H1 (cell line): ENCODE results near the gene ZNF565. TPM values are rescaled to one million over a fixed set of nuclear protein-coding genes. Genes with fewer than 3 reads are reported as not detected.

Experiments used
- CTCF ChIA-PET: fragments of 300-600 bp; sonication (Branson Sonifier 250); formaldehyde crosslinking; loops from one replicate; lab custom pipeline; 2021; ENCODE audit not compliant: partially characterized antibody; lab: Charles Lee
- POLR2A ChIA-PET: fragments of 300-600 bp; sonication (Branson Sonifier 250); formaldehyde crosslinking; loops from one replicate; lab custom pipeline; 2021; ENCODE audit warnings: inconsistent platforms; ENCODE audit not compliant: partially characterized antibody; lab: Charles Lee
- DNase-seq, 2 experiments: peaks; one replicate each; pipeline versions ENCODE4 v3.0.0 to v3.0.0-alpha.2; 2010 to 2022; ENCODE audit warnings: low spot score in 2 of 2, low read depth in 1 of 2, mixed read lengths in 1 of 2
- FAIRE-seq: peaks from 2 replicates; lab custom pipeline; 2011; peaks lifted over from hg19 to GRCh38; lab: Jason Lieb, UNC
- H2AFZ ChIP-seq: 2 replicates; pipeline ENCODE4 v1.8.1; 2012; ENCODE audit warnings: low read length, inconsistent platforms
- H2AK5ac ChIP-seq: 2 replicates; pipeline ENCODE4 v1.6.1; 2013; ENCODE audit warnings: low read depth, low read length
- H2BK120ac ChIP-seq: replicated peaks from 2 replicates; pipeline ENCODE3; 2013; ENCODE audit warnings: low read depth, low read length, inconsistent platforms
- H2BK12ac ChIP-seq: 2 replicates; pipeline ENCODE4 v1.6.1; 2013; ENCODE audit warnings: low read depth, low read length
- H2BK15ac ChIP-seq: 2 replicates; pipeline ENCODE4 v1.6.1; 2013; ENCODE audit warnings: low read length
- H2BK20ac ChIP-seq: 2 replicates; pipeline ENCODE4 v1.6.1; 2013; ENCODE audit warnings: low read length
- H2BK5ac ChIP-seq: 2 replicates; pipeline ENCODE4 v1.6.1; 2013; ENCODE audit warnings: low read depth, low read length
- H3K14ac ChIP-seq: 2 replicates; pipeline ENCODE4 v1.6.1; 2013; ENCODE audit warnings: inconsistent platforms; ENCODE audit not compliant: insufficient read length
- H3K18ac ChIP-seq: 2 replicates; pipeline ENCODE4 v1.6.1; 2013; ENCODE audit warnings: low read length; ENCODE audit errors: extremely low read depth
- H3K23ac ChIP-seq: 2 replicates; pipeline ENCODE4 v1.6.1; 2013; ENCODE audit warnings: inconsistent platforms; ENCODE audit not compliant: insufficient read length
- H3K23me2 ChIP-seq: 2 replicates; pipeline ENCODE4 v1.6.1; 2013; ENCODE audit warnings: low read depth, low read length
- H3K27ac ChIP-seq: 2 replicates; pipeline ENCODE4 v1.6.1; 2011; ENCODE audit warnings: low read depth, low read length, inconsistent platforms
- H3K27me3 ChIP-seq, 4 experiments: replicated peaks in 1 of 4; 1 replicate in 1 of 4; 2 replicates in 3 of 4; pipeline versions ENCODE4 v1.6.1 to v1.8.1; 2011 to 2013; ENCODE audit warnings: low read length in 3 of 4, mild to moderate bottlenecking in 3 of 4, inconsistent platforms in 2 of 4, mixed read lengths in 2 of 4, moderate library complexity in 1 of 4; ENCODE audit not compliant: control insufficient read depth in 3 of 4, insufficient read depth in 3 of 4; ENCODE audit errors: extremely low read depth in 1 of 4
- H3K36me3 ChIP-seq, 4 experiments: 2 replicates each; pipeline versions ENCODE4 v1.6.1 to v1.8.1; 2011 to 2013; ENCODE audit warnings: mild to moderate bottlenecking in 4 of 4, low read length in 3 of 4, moderate library complexity in 2 of 4, control low read depth in 1 of 4, inconsistent platforms in 1 of 4; ENCODE audit not compliant: insufficient read depth in 4 of 4, control insufficient read depth in 2 of 4
- H3K4ac ChIP-seq: replicated peaks from 2 replicates; pipeline ENCODE3; 2013; ENCODE audit warnings: low read length, low read depth, mixed read lengths, inconsistent platforms; ENCODE audit not compliant: insufficient read length
- H3K4me1 ChIP-seq, 4 experiments: replicated peaks in 1 of 4; 1 replicate in 1 of 4; 2 replicates in 3 of 4; pipeline versions ENCODE4 v1.6.1 to v1.8.1; 2011 to 2013; ENCODE audit warnings: low read length in 3 of 4, inconsistent platforms in 2 of 4, mixed read lengths in 1 of 4; ENCODE audit not compliant: insufficient read depth in 4 of 4, control insufficient read depth in 3 of 4
- H3K4me2 ChIP-seq, 2 experiments: 2 replicates each; pipeline versions ENCODE4 v1.6.1 to v1.8.1; 2011 to 2013; ENCODE audit warnings: low read depth in 2 of 2, low read length in 2 of 2, control low read depth in 1 of 2, inconsistent platforms in 1 of 2, mild to moderate bottlenecking in 1 of 2; ENCODE audit not compliant: insufficient read depth in 1 of 2
- H3K4me3 ChIP-seq, 4 experiments: fragments of 200-600, 300-600 bp in 1 of 4; sonication (generic), shearing (Covaris generic), sonication (Bioruptor Twin) in 1 of 4; 2 replicates each; pipeline versions ENCODE4 v1.5.1 to v1.8.1; 2011 to 2016; ENCODE audit warnings: low read length in 4 of 4, low read depth in 3 of 4, control low read depth in 2 of 4, inconsistent platforms in 2 of 4, mild to moderate bottlenecking in 2 of 4, mixed read lengths in 1 of 4, moderate library complexity in 1 of 4; ENCODE audit not compliant: insufficient read depth in 2 of 4; ENCODE audit errors: extremely low read depth in 1 of 4
- H3K56ac ChIP-seq: replicated peaks from 2 replicates; pipeline ENCODE3; 2013; ENCODE audit warnings: low read depth, mild to moderate bottlenecking, mixed read lengths, low read length, inconsistent platforms; ENCODE audit not compliant: insufficient read length
- H3K79me1 ChIP-seq: 2 replicates; pipeline ENCODE4 v1.6.1; 2013; ENCODE audit warnings: low read depth, low read length, control low read depth
- H3K79me2 ChIP-seq, 2 experiments: 2 replicates each; pipeline versions ENCODE4 v1.6.1 to v1.8.1; 2012 to 2013; ENCODE audit warnings: low read length in 2 of 2, mild to moderate bottlenecking in 2 of 2, inconsistent platforms in 1 of 2; ENCODE audit not compliant: insufficient read depth in 2 of 2, control insufficient read depth in 1 of 2
- H3K9ac ChIP-seq, 4 experiments: replicated peaks in 1 of 4; 1 replicate in 1 of 4; 2 replicates in 3 of 4; pipeline versions ENCODE4 v1.6.1 to v1.8.1; 2011 to 2013; ENCODE audit warnings: low read depth in 3 of 4, low read length in 3 of 4, control low read depth in 2 of 4, mild to moderate bottlenecking in 2 of 4, moderate library complexity in 2 of 4, inconsistent platforms in 1 of 4; ENCODE audit errors: extremely low read depth in 1 of 4
- H3K9me3 ChIP-seq, 2 experiments: 2 replicates each; pipeline versions ENCODE4 v1.6.1 to v1.8.1; 2012 to 2013; ENCODE audit warnings: mild to moderate bottlenecking in 2 of 2, moderate library complexity in 2 of 2, control low read depth in 1 of 2, inconsistent platforms in 1 of 2, low read depth in 1 of 2, low read length in 1 of 2, mixed read lengths in 1 of 2; ENCODE audit not compliant: insufficient read depth in 2 of 2
- H4K20me1 ChIP-seq, 2 experiments: replicated peaks in 1 of 2; 2 replicates each; pipeline versions ENCODE3 to v1.8.1; 2011 to 2013; ENCODE audit warnings: inconsistent platforms in 2 of 2, low read length in 2 of 2, mild to moderate bottlenecking in 1 of 2; ENCODE audit not compliant: insufficient read depth in 2 of 2, control insufficient read depth in 1 of 2
- H4K5ac ChIP-seq: 2 replicates; pipeline ENCODE4 v1.6.1; 2013; ENCODE audit warnings: low read length, low read depth, mixed read lengths, inconsistent platforms; ENCODE audit not compliant: insufficient read length
- H4K8ac ChIP-seq: 2 replicates; pipeline ENCODE4 v1.8.0; 2013; ENCODE audit warnings: mild to moderate bottlenecking, moderate library complexity, low read length, inconsistent platforms; ENCODE audit not compliant: insufficient read depth; ENCODE audit errors: extremely low read depth
- H4K91ac ChIP-seq: replicated peaks from 2 replicates; pipeline ENCODE3; 2013; ENCODE audit warnings: low read length, mixed read lengths, inconsistent platforms; ENCODE audit not compliant: insufficient read length
- BCL11A ChIP-seq, 2 experiments: IDR thresholded peaks; one replicate each; pipeline ENCODE4 v1.6.1; 2011; ENCODE audit warnings: low read depth in 2 of 2, low read length in 2 of 2, mild to moderate bottlenecking in 2 of 2
- EGR1 ChIP-seq: IDR thresholded peaks from 2 replicates; pipeline ENCODE4 v1.6.1; 2011; ENCODE audit warnings: low read depth, low read length, borderline replicate concordance
- EP300 ChIP-seq, 2 experiments: IDR thresholded peaks; 1 replicate in 1 of 2; 2 replicates in 1 of 2; pipeline ENCODE4 v1.6.1; 2011 to 2012; ENCODE audit warnings: low read depth in 2 of 2, low read length in 2 of 2, mild to moderate bottlenecking in 2 of 2, borderline replicate concordance in 1 of 2, inconsistent platforms in 1 of 2, moderate library complexity in 1 of 2
- JUND ChIP-seq: IDR thresholded peaks from 2 replicates; pipeline ENCODE4 v1.6.1; 2011; ENCODE audit warnings: mild to moderate bottlenecking, improper control_type of control experiment, low read length
- KDM1A ChIP-seq: fragments of 200-600, 300-600 bp; sonication (generic); IDR thresholded peaks from 2 replicates; pipeline ENCODE4 v1.7.1; 2016; ENCODE audit warnings: mild to moderate bottlenecking, low read length, borderline replicate concordance
- PHF8 ChIP-seq: fragments of 200-600 bp; sonication (generic); conservative IDR thresholded peaks from 2 replicates; pipeline ENCODE4 v1.7.1; 2012; ENCODE audit warnings: low read depth, mild to moderate bottlenecking, inconsistent platforms, low read length, moderate library complexity
- RAD21 ChIP-seq, 2 experiments: IDR thresholded peaks in 1 of 2; conservative IDR thresholded peaks in 1 of 2; 2 replicates each; pipeline ENCODE4 v1.6.1; 2011; ENCODE audit warnings: low read depth in 2 of 2, low read length in 2 of 2, improper control_type of control experiment in 1 of 2, inconsistent platforms in 1 of 2, mild to moderate bottlenecking in 1 of 2, moderate library complexity in 1 of 2
- SIN3A ChIP-seq, 2 experiments: IDR thresholded peaks in 1 of 2; conservative IDR thresholded peaks in 1 of 2; 2 replicates each; pipeline ENCODE4 v1.6.1; 2011 to 2012; ENCODE audit warnings: low read length in 2 of 2, improper control_type of control experiment in 1 of 2, low read depth in 1 of 2, mild to moderate bottlenecking in 1 of 2
- SIX5 ChIP-seq: IDR thresholded peaks from 2 replicates; pipeline ENCODE4 v1.6.1; 2011; ENCODE audit warnings: mild to moderate bottlenecking, low read depth, low read length
- TBP ChIP-seq: IDR thresholded peaks from 2 replicates; pipeline ENCODE4 v1.6.1; 2011; ENCODE audit warnings: low read depth, low read length, improper control_type of control experiment
- TCF12 ChIP-seq: IDR thresholded peaks from 2 replicates; pipeline ENCODE4 v1.6.1; 2011; ENCODE audit warnings: low read depth, mild to moderate bottlenecking, low read length
- WGBS, 2 experiments: shearing (Covaris generic) in 1 of 2; methylation state at CpG; one replicate each; pipeline versions ENCODE4 v1.1.6 to v1.1.7; 2013 to 2015; ENCODE audit warnings: low lambda C conversion rate in 2 of 2, mixed read lengths in 2 of 2, inconsistent platforms in 1 of 2, low coverage in 1 of 2, missing lambda C conversion rate in 1 of 2; ENCODE audit not compliant: insufficient replicate concordance in 2 of 2, insufficient coverage in 1 of 2, insufficient read length in 1 of 2; ENCODE audit errors: extremely low coverage in 1 of 2, missing lambda C conversion rate in 1 of 2; 5-methylcytosine and 5-hydroxymethylcytosine counted together
- polyA plus RNA-seq, 7 experiments: library from polyadenylated mRNA; depleted of rRNA in 3 of 7; stranded (reverse) in 5 of 7; unstranded in 2 of 7; fragments of >200 nt in 5 of 7; fragments of 200-250 nt in 2 of 7; gene quantifications; 1 replicate in 5 of 7; 2 replicates in 1 of 7; 4 replicates in 1 of 7; pipeline versions ENCODE4 v1.2.1 to v1.2.3, GENCODE V29; 2011 to 2013; ENCODE audit warnings: missing spikeins in 2 of 7, mixed read lengths in 2 of 7
- total RNA-seq: library from RNA; stranded (reverse); fragmentation: NEBNext Ultra II Directional; extraction: Animal tissue kit (Norgen Biotek cat#: 25700); gene quantifications from 2 replicates; pipeline ENCODE4 v1.2.1, GENCODE V29; 2021
- TF ChIP-seq, protein P1 (sequence below): IDR thresholded peaks from 2 replicates; pipeline ENCODE4 v1.6.1; 2012; ENCODE audit warnings: low read length, inconsistent platforms

The ZNF565 gene
- total and polyA plus RNA-seq, 2 of the 8 experiments (the other 6 are each of a cell fraction or from before 2014, with no cell fraction given), result 0.89 to 3.1 TPM

DNA sequence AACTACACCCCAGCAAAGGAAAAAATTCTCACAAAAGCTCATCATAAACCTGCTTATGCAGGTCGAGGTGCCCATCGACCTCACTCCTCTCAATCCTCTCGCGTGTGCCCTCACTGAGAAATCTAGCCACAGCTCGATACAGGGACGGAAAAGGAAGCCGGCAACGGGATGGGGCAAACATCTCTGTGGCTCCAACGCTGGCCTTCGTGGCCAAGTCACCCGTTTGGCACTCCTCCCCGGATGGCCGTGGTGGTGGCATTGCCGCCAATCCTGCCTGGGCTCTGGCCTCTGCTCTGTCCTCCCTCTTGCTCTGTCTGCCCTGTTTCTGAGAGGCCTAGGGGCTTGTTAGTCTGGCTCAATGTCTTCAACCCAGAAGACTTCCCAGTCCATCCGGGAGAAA lies 41.6 kb upstream of the ZNF565 start:
- Histone ChIP-seq H3K9me3 (peaks cover 6 to 49% of the 10 kb centered on the region in 2 experiments), H2BK20ac (no peak overlapping the region), H2AK5ac (no peak overlapping the region), H3K23ac (no peak overlapping the region), H3K56ac (no peak overlapping the region), H2BK12ac (no peak overlapping the region), H2BK5ac (no peak overlapping the region), H4K91ac (no peak overlapping the region), H3K79me1 (no peaks in the 10 kb centered on the region), H2BK15ac (no peak overlapping the region), H3K14ac (no peak overlapping the region), H3K36me3 (peaks cover 0 to 2% (median 0%) of the 10 kb centered on the region in 4 experiments; a peak in 1 of 8 replicates), H3K9ac (no peak overlapping the region), H4K20me1 (no peaks in the 10 kb centered on the region), H3K4ac (no peak overlapping the region), H3K4me3 (no peak overlapping the region), H3K18ac (no peak overlapping the region), H2BK120ac (no peak overlapping the region), H4K8ac (no peak overlapping the region), H3K79me2 (no peaks in the 10 kb centered on the region), H3K27me3 (no peaks in the 10 kb centered on the region), H3K27ac (no peak overlapping the region), H3K4me1 (no peaks in the 10 kb centered on the region; a peak in 1 of 7 replicates), H4K5ac (no peak overlapping the region), H3K23me2 (no peaks in the 10 kb centered on the region), H3K4me2 (no peak overlapping the region), H2AFZ (no peak overlapping the region)
- CTCF ChIA-PET, result interaction anchor here (1.0 kb wide), 1 partner anchor 12 kb away, joined by 3 read pairs; no protein-coding TSS in a partner anchor
- POLR2A ChIA-PET, result interaction anchor here (0.6 kb wide), 1 partner anchor 38 kb away, joined by 3 read pairs; no protein-coding TSS in a partner anchor
- 95% methylated on average over 15 of the region's 15 CpGs; no CpG with 5 or more reads in 1 of the 2 experiments for WGBS, 2 experiments
- no peak for FAIRE-seq
- DNase-seq, result no peak
- TF ChIP-seq TBP, result no peak
- TF ChIP-seq RAD21 (IDR thresholded peaks at IDR 0.05 in 1 of 2, conservative IDR thresholded peaks at IDR 0.05 in 1 of 2; ENCODE audit: low read depth in 2 of 2, low read length in 2 of 2), result no peak
- TF ChIP-seq SIN3A (conservative IDR thresholded peaks at IDR 0.05 in 1 of 2, IDR thresholded peaks at IDR 0.05 in 1 of 2; ENCODE audit: low read depth in 1 of 2, low read length in 2 of 2), result no peak
- no peak for TF ChIP-seq TCF12
- no peak for TF ChIP-seq BCL11A (IDR thresholded peaks at IDR 0.05; ENCODE audit: low read depth in 2 of 2, low read length in 2 of 2)
- no peak for TF ChIP-seq EGR1
- no peak for TF ChIP-seq KDM1A
- no peak for TF ChIP-seq EP300 (IDR thresholded peaks at IDR 0.05; ENCODE audit: borderline replicate concordance in 1 of 2, low read depth in 2 of 2, low read length in 2 of 2)
- TF ChIP-seq SIX5, result no peak
- TF ChIP-seq, protein P1, sequence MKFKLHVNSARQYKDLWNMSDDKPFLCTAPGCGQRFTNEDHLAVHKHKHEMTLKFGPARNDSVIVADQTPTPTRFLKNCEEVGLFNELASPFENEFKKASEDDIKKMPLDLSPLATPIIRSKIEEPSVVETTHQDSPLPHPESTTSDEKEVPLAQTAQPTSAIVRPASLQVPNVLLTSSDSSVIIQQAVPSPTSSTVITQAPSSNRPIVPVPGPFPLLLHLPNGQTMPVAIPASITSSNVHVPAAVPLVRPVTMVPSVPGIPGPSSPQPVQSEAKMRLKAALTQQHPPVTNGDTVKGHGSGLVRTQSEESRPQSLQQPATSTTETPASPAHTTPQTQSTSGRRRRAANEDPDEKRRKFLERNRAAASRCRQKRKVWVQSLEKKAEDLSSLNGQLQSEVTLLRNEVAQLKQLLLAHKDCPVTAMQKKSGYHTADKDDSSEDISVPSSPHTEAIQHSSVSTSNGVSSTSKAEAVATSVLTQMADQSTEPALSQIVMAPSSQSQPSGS, result no peak
- TF ChIP-seq PHF8, result no peak
- no peak for TF ChIP-seq JUND
